GM21717 (cell line): ENCODE data around the gene ZNF492.
"Not testable (repeated sequence)": the region's sequence is repeated elsewhere in the genome, so short reads cannot be mapped to it uniquely, and the experiment has no call there.

Experiments
- ATAC-seq: cut with Tn5 transposase; IDR thresholded peaks from one replicate; pipeline ENCODE4 v1.9.1; 2021; ENCODE audit warnings: mild to moderate bottlenecking, moderate library complexity; ENCODE audit not compliant: unreplicated experiment

ZNF492 gene

GRCh38 chr19:22617181-22617580 is 16.9 kb upstream of the ZNF492 start:
- not testable (repeated sequence) for ATAC-seq

- no peak for ATAC-seq
These were observed 16.4 kb upstream of the ZNF492 start for GRCh38 chr19:22617614-22618320.

GRCh38 chr19:22619371-22619770 is 14.8 kb upstream of the ZNF492 start:
- no peak for ATAC-seq

GRCh38 chr19:22619932-22620331 is 14.2 kb upstream of the ZNF492 start:
- ATAC-seq = no peak

- ATAC-seq = no peak
These were observed 13.7 kb upstream of the ZNF492 start for GRCh38 chr19:22620401-22620800.

GRCh38 chr19:22620912-22621311 is 13.2 kb upstream of the ZNF492 start:
- no peak for ATAC-seq

- ATAC-seq = no peak
These were observed 12.1 kb upstream of the ZNF492 start for GRCh38 chr19:22622020-22622419.

- no peak for ATAC-seq
These were observed 11.0 kb upstream of the ZNF492 start for GRCh38 chr19:22622901-22623840.

- no peak for ATAC-seq
These were observed 10.3 kb upstream of the ZNF492 start for GRCh38 chr19:22623841-22624221.

GRCh38 chr19:22625266-22626035 is 8.7 kb upstream of the ZNF492 start:
- ATAC-seq = no peak

GRCh38 chr19:22627526-22627925 is 6.6 kb upstream of the ZNF492 start:
- ATAC-seq = no peak

GRCh38 chr19:22628401-22628800 is 5.7 kb upstream of the ZNF492 start:
- no peak for ATAC-seq

GRCh38 chr19:22634450-22634827 is 315 bp downstream of the ZNF492 start:
- ATAC-seq = no peak

- not testable (repeated sequence) for ATAC-seq
These were observed 51.4 kb downstream of the ZNF492 start for GRCh38 chr19:22685493-22685892.

- ATAC-seq = not testable (repeated sequence)
These were observed 68.5 kb downstream of the ZNF492 start for GRCh38 chr19:22702661-22703060.

- ATAC-seq = not testable (repeated sequence)
These were observed 69.0 kb downstream of the ZNF492 start for GRCh38 chr19:22703096-22703495.

GRCh38 chr19:22708983-22709382 is 74.9 kb downstream of the ZNF492 start:
- ATAC-seq = no peak
